Astrocyte (in vitro differentiated cells and primary cell): ENCODE results near the gene SLC24A4. TPM values are rescaled to one million over a fixed set of nuclear protein-coding genes. Genes with fewer than 3 reads are reported as not detected.

Experiments
- DNase-seq: peaks from one replicate; pipeline ENCODE4 v3.0.0-alpha.2; 2010; ENCODE audit warnings: low read depth
- FAIRE-seq: peaks from 2 replicates; lab custom pipeline; 2011; peaks lifted over from hg19 to GRCh38; lab: Jason Lieb, UNC
- H2AFZ ChIP-seq: 2 replicates; pipeline ENCODE4 v1.6.0; 2012; ENCODE audit warnings: low read depth, low read length, inconsistent platforms
- H3K27ac ChIP-seq: 2 replicates; pipeline ENCODE4 v1.5.1; 2011; ENCODE audit warnings: low read depth, low read length, inconsistent platforms
- H3K27me3 ChIP-seq: 2 replicates; pipeline ENCODE4 v1.6.0; 2011; ENCODE audit warnings: low read length, inconsistent platforms; ENCODE audit not compliant: insufficient read depth
- H3K36me3 ChIP-seq: 2 replicates; pipeline ENCODE4 v1.5.1; 2011; ENCODE audit warnings: low read length, inconsistent platforms; ENCODE audit not compliant: insufficient read depth
- H3K4me1 ChIP-seq: 2 replicates; pipeline ENCODE4 v1.5.1; 2011; ENCODE audit warnings: low read length, inconsistent platforms; ENCODE audit not compliant: insufficient read depth
- H3K4me2 ChIP-seq: 2 replicates; pipeline ENCODE4 v1.6.0; 2012; ENCODE audit warnings: low read length, inconsistent platforms
- H3K4me3 ChIP-seq: 2 replicates; pipeline ENCODE4 v1.5.1; 2011; ENCODE audit warnings: low read depth, mild to moderate bottlenecking, low read length, inconsistent platforms; ENCODE audit not compliant: insufficient read depth
- H3K79me2 ChIP-seq: 2 replicates; pipeline ENCODE4 v1.6.0; 2012; ENCODE audit warnings: mild to moderate bottlenecking, low read length, inconsistent platforms; ENCODE audit not compliant: insufficient read depth
- H3K9ac ChIP-seq: 2 replicates; pipeline ENCODE4 v1.6.0; 2012; ENCODE audit warnings: mild to moderate bottlenecking, low read length, inconsistent platforms
- H3K9me3 ChIP-seq: 2 replicates; pipeline ENCODE4 v1.5.1; 2012; ENCODE audit warnings: low read depth, mild to moderate bottlenecking, low read length, inconsistent platforms; ENCODE audit not compliant: insufficient read depth
- H4K20me1 ChIP-seq: 2 replicates; pipeline ENCODE4 v1.6.0; 2012; ENCODE audit warnings: low read length, inconsistent platforms; ENCODE audit not compliant: insufficient read depth
- H3K27ac Mint-ChIP-seq: one replicate; pipeline ENCODE4 v1.8.0; 2021; ENCODE audit warnings: mild to moderate bottlenecking, mixed read lengths; ENCODE audit not compliant: unreplicated experiment
- H3K27me3 Mint-ChIP-seq: one replicate; pipeline ENCODE4 v1.8.0; 2021; ENCODE audit warnings: low read depth, mixed read lengths; ENCODE audit not compliant: unreplicated experiment
- H3K36me3 Mint-ChIP-seq: one replicate; pipeline ENCODE4 v1.8.0; 2021; ENCODE audit warnings: low read depth, mixed read lengths; ENCODE audit not compliant: unreplicated experiment
- H3K4me1 Mint-ChIP-seq: one replicate; pipeline ENCODE4 v1.8.0; 2021; ENCODE audit warnings: low read depth, mixed read lengths; ENCODE audit not compliant: unreplicated experiment
- H3K4me3 Mint-ChIP-seq: one replicate; pipeline ENCODE4 v1.8.0; 2021; ENCODE audit warnings: mild to moderate bottlenecking, moderate library complexity, mixed read lengths; ENCODE audit not compliant: unreplicated experiment
- H3K9me3 Mint-ChIP-seq: one replicate; pipeline ENCODE4 v1.8.0; 2021; ENCODE audit warnings: mild to moderate bottlenecking, mixed read lengths; ENCODE audit not compliant: unreplicated experiment
- EZH2 ChIP-seq: IDR thresholded peaks from 2 replicates; pipeline ENCODE4 v1.6.1; 2012; ENCODE audit warnings: mild to moderate bottlenecking, low read length, inconsistent platforms; ENCODE audit not compliant: insufficient read depth
- total RNA-seq: library from RNA; stranded (reverse); gene quantifications from 2 replicates; pipeline ENCODE4 v1.2.1, GENCODE V29; 2021
- TF ChIP-seq, protein P1 (sequence below): IDR thresholded peaks from 2 replicates; pipeline ENCODE4 v1.5.1; 2011; ENCODE audit warnings: low read depth, mild to moderate bottlenecking, inconsistent platforms, low read length, moderate library complexity; ENCODE audit not compliant: insufficient read depth

Gene SLC24A4
- total RNA-seq, 1 donor from 2014 or later: not detected

DNA sequence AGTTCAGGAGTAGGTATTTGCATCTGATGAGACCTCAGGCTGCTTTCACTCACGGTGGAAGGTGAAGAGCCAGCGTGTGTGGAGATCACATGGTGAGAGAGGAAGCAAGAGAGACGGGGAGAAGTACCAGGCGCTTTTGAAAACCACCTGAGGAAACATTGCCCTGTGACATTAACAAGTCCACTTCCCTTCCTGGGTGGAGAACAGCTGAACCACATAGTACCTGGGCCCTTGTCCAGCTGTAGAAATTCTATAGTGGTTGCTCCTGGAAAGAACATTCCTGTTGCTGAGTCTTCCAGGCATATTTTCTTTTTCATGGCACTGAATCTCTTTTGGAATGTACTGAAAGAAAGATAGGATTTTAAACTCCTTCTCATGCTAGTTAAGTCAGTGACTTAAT lies 103.3 kb downstream of the SLC24A4 start:
- Histone ChIP-seq H3K9ac (no peak overlapping the region), H3K4me3 (no peak overlapping the region), H3K36me3 (no peaks in the 10 kb centered on the region), H3K9me3 (peaks cover 8% of the 10 kb centered on the region), H3K79me2 (no peaks in the 10 kb centered on the region), H3K4me2 (no peak overlapping the region), H4K20me1 (no peaks in the 10 kb centered on the region), H3K4me1 (peaks cover 23% of the 10 kb centered on the region), H2AFZ (no peak overlapping the region), H3K27me3 (no peaks in the 10 kb centered on the region), H3K27ac (peak overlapping the region; percentile 42)
- peaks cover 4% of the 10 kb centered on the region for H3K36me3 Mint-ChIP-seq
- peaks cover 10% of the 10 kb centered on the region for H3K27me3 Mint-ChIP-seq
- peak overlapping the region; percentile 67 for H3K27ac Mint-ChIP-seq
- no peak for TF ChIP-seq EZH2
- TF ChIP-seq, protein P1, sequence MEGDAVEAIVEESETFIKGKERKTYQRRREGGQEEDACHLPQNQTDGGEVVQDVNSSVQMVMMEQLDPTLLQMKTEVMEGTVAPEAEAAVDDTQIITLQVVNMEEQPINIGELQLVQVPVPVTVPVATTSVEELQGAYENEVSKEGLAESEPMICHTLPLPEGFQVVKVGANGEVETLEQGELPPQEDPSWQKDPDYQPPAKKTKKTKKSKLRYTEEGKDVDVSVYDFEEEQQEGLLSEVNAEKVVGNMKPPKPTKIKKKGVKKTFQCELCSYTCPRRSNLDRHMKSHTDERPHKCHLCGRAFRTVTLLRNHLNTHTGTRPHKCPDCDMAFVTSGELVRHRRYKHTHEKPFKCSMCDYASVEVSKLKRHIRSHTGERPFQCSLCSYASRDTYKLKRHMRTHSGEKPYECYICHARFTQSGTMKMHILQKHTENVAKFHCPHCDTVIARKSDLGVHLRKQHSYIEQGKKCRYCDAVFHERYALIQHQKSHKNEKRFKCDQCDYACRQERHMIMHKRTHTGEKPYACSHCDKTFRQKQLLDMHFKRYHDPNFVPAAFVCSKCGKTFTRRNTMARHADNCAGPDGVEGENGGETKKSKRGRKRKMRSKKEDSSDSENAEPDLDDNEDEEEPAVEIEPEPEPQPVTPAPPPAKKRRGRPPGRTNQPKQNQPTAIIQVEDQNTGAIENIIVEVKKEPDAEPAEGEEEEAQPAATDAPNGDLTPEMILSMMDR: no peak
- DNase-seq (peak; percentile 83), FAIRE-seq (peak; percentile 62)
- H3K4me3 Mint-ChIP-seq: no peak overlapping the region
- H3K4me1 Mint-ChIP-seq: peaks cover 14% of the 10 kb centered on the region
- peaks cover 24% of the 10 kb centered on the region for H3K9me3 Mint-ChIP-seq

DNA sequence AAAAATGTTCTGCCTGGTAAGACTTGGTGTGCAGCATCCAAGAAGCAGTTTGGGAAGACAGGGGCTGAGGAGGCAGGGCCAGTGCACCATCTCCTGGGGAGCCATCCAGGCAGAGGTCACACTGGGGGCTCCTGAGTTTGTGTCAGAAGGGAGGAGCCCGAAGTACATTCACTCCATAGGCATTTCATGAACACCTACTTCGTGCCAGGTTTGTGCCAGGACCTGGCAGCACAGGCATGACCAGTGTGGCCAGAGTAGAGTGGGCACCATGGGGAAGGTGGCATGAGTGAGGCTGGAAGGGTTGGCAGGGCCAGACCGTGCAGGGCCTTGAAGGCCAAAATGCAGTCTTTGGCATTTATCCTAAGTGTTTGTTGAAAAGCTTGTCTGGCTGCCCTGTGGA lies 104.1 kb downstream of the SLC24A4 start:
- peaks cover 23% of the 10 kb centered on the region for H3K4me1 ChIP-seq
- no peak overlapping the region for H3K9ac ChIP-seq
- Mint-ChIP-seq H3K27ac (no peak overlapping the region), H3K9me3 (peaks cover 24% of the 10 kb centered on the region), H3K27me3 (peaks cover 14% of the 10 kb centered on the region), H3K4me3 (no peak overlapping the region), H3K36me3 (peaks cover 4% of the 10 kb centered on the region), H3K4me1 (peaks cover 14% of the 10 kb centered on the region)
- H3K27ac ChIP-seq: no peak overlapping the region
- TF ChIP-seq EZH2: no peak
- TF ChIP-seq, protein P1: no peak
- no peak overlapping the region for H2AFZ ChIP-seq
- no peaks in the 10 kb centered on the region for H3K27me3 ChIP-seq
- DNase-seq (no peak), FAIRE-seq (no peak)
- H4K20me1 ChIP-seq: no peaks in the 10 kb centered on the region
- no peaks in the 10 kb centered on the region for H3K36me3 ChIP-seq
- no peak overlapping the region for H3K4me2 ChIP-seq
- peaks cover 8% of the 10 kb centered on the region for H3K9me3 ChIP-seq
- H3K4me3 ChIP-seq: no peak overlapping the region
- H3K79me2 ChIP-seq: no peaks in the 10 kb centered on the region

DNA sequence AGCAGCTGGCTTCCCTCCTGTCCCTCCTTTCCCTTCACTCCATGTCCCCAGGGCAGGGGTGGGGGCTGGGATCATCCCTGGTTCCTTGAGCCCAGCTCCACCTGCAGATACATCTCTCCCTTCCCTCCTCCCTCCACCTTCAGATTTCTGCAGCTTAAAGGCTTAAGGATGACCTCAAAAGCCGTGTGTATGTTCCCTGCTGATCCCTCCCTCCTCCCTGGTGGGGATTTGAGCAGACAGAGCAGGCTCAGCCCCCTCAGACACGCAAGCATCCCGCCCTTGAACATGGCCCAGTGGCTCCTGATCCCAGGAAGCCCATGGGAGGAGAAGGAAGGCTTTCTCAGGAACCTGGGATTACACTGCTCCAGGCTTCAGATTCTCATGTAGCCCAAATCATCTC lies 107.7 kb downstream of the SLC24A4 start:
- H3K9me3 Mint-ChIP-seq: peaks cover 16% of the 10 kb centered on the region
- DNase-seq (no peak), FAIRE-seq (no peak)
- peaks cover 21% of the 10 kb centered on the region for H3K27me3 Mint-ChIP-seq
- H3K4me3 Mint-ChIP-seq: no peak overlapping the region
- H3K27ac ChIP-seq: no peak overlapping the region
- no peak overlapping the region for H3K4me2 ChIP-seq
- H3K36me3 Mint-ChIP-seq: no peaks in the 10 kb centered on the region
- no peaks in the 10 kb centered on the region for H4K20me1 ChIP-seq
- no peaks in the 10 kb centered on the region for H3K79me2 ChIP-seq
- H3K36me3 ChIP-seq: no peaks in the 10 kb centered on the region
- peaks cover 8% of the 10 kb centered on the region for H3K9me3 ChIP-seq
- no peak overlapping the region for H2AFZ ChIP-seq
- H3K4me1 Mint-ChIP-seq: peaks cover 13% of the 10 kb centered on the region
- H3K27me3 ChIP-seq: no peaks in the 10 kb centered on the region
- no peak overlapping the region for H3K4me3 ChIP-seq
- H3K9ac ChIP-seq: no peak overlapping the region
- H3K4me1 ChIP-seq: peaks cover 16% of the 10 kb centered on the region
- no peak overlapping the region for H3K27ac Mint-ChIP-seq
- TF ChIP-seq, protein P1: no peak
- TF ChIP-seq EZH2: no peak
